ENCODE results near the gene RABGAP1L.

DNA sequence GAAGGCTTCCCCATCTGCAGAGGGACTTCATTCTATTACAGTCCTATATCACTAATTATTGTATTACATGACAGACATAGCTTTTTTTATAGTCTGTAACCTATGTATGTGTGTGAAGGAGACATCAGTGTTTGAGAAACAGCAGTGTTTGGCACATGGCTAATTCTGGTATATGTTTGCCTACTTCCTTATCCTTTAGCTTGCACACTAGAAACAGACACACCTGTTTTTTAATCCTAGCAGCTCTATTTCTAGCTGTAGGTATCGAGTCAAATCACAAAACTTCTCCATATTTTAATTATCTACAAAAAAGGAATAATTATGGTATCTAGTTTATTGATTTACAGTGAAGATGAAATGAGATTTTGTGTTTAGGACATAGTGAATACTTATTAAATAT, 711.0 kb downstream of the RABGAP1L start:
- TF ChIP-seq FEZF1 (tag by site-specific recombination; IDR thresholded peaks at IDR 0.05): no peak
- no peak for TF ChIP-seq ZNF24 (tag by site-specific recombination; IDR thresholded peaks at IDR 0.05)
- TF ChIP-seq HOXA7 (CRISPR knock-in tag; IDR thresholded peaks at IDR 0.05; ENCODE audit: borderline replicate concordance): no peak

Measured in HEK293 (cell line).